ENCODE measurements around the gene CCDC190.

GRCh38 chr1:162873671-162874666, 13.0 kb upstream of the CCDC190 start:
- TF ChIP-seq POLR2A (IDR thresholded peaks at IDR 0.05) (no peak), CTCF (IDR thresholded peaks at IDR 0.05) (no peak)
